Measurements from ENCODE around the gene HRH3.

HRH3 gene

DNA sequence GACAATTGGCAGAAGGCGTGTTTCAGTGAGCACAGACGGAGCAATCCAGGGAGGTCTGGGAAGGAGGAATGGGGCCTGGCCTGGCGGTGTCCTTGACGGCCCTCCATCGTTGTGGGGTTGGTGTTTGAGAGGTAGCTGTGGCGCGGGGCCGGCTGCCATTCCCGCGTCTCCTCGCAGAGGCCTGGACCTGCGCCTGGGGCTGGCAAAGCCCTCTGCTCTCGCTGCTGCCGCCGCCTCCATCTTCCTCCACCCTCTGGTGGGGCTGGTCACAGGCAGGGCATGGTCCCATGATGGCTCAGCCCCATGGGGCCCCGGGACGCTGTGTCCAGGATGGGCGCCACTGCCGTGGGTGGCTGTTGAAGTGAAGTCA lies 25.8 kb upstream of the HRH3 start:
- no peak for TF ChIP-seq Cebpa-rat (IDR thresholded peaks at IDR 0.05)
- Histone ChIP-seq H3K36me3 (peaks cover 30% of the 10 kb centered on the region; the same call in 1 of the 2 replicates), H3K4me1 (peaks cover 67% of the 10 kb centered on the region), H3K4me3 (no peak overlapping the region), H3K27ac (no peak overlapping the region), H4K20me1 (peaks cover 100% of the 10 kb centered on the region), H3K4me2 (peak overlapping the region; percentile 87), H3K27me3 (peaks cover 7% of the 10 kb centered on the region; the same call in 1 of the 2 replicates), H3K9ac (no peak overlapping the region), H3K9me3 (no peaks in the 10 kb centered on the region)

DNA sequence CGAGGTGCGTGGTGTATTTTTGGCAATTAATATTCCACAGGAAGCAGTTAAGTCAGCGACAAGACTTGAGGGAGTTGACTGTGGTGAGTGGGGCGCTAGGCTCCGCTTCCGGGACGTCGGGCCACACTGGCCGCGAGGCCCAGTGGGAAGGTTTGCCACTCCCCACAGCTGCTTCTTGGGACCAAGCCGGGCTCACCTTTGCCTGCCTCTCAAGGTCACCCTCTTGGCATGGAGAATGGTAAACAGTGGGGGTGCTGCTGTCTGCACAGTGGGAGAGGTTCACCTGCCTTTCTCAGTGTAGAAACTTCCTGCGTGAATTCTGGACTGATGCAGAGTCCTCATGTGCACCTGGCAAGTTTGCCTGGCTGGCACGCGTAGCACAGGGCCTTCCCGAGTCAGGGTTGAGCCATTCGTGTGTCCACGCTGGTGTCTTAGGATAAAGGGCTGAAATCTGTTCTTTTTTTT lies 24.6 kb upstream of the HRH3 start:
- Histone ChIP-seq H3K27me3 (peaks cover 7% of the 10 kb centered on the region; the same call in 1 of the 2 replicates), H3K4me2 (peak overlapping the region; percentile 78), H3K9ac (no peak overlapping the region), H3K4me1 (peaks cover 66% of the 10 kb centered on the region), H3K4me3 (no peak overlapping the region), H3K27ac (no peak overlapping the region), H4K20me1 (peaks cover 100% of the 10 kb centered on the region), H3K36me3 (peaks cover 33% of the 10 kb centered on the region; the same call in 1 of the 2 replicates), H3K9me3 (no peaks in the 10 kb centered on the region)
- no peak for TF ChIP-seq Cebpa-rat (IDR thresholded peaks at IDR 0.05)

DNA sequence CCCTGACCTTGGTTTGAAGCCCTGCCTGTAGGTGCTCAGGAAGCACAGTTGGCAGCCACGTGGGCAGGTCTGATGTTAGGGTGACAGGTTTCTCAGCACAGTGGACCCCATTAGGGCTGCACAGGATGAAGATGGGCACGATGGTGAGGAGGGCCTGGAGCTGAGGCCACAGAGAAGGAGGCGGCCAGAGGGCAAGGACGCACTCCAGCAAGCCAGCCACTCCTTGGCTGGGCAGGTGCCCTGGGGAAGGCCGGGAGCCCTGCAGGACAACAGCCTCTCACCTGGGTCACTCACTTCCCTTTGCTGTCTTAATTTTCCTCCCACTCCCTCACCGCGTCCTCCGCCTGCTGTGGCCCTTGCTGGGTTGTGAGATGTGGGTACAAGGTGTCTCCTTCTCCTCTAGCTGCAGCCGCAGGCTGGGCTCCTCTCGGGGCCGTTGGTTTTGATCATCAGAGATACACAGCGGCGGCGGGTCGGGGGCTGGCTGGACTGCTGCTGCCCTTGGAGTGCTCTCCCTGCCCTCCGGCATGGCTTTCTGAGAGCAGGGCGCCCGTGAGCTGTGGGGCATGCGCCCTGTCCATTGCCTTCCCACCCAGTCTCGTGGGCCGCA lies 23.9 kb upstream of the HRH3 start:
- H3K9ac ChIP-seq = no peak overlapping the region
- no peak for TF ChIP-seq Cebpa-rat (IDR thresholded peaks at IDR 0.05)
- H4K20me1 ChIP-seq = peaks cover 100% of the 10 kb centered on the region
- H3K27ac ChIP-seq = no peak overlapping the region
- peaks cover 33% of the 10 kb centered on the region; the same call in 1 of the 2 replicates for H3K36me3 ChIP-seq
- no peak overlapping the region for H3K4me3 ChIP-seq
- H3K27me3 ChIP-seq = peaks cover 7% of the 10 kb centered on the region; the same call in 1 of the 2 replicates
- peak overlapping the region; percentile 78 for H3K4me2 ChIP-seq
- H3K4me1 ChIP-seq = peaks cover 66% of the 10 kb centered on the region
- H3K9me3 ChIP-seq = no peaks in the 10 kb centered on the region

DNA sequence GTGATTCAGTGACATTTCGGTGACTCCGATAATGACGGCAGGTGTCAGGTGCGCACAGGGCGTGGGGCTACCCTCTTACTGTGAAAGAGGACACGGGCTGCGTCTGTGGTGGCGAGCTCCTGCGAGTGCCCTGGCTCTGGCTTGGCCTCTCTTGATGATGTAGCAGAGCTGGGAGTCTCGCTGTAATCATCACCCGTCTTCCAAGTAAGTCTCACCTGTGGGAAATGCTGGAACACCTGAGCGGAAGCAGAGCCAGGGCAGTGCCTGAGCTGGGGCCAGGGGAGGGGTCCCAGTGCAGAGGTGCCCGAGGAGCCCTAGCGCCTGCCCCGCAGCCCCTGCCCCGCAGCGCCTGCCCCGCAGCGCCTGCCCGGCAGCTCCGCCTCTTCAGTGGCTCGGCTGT lies 23.0 kb upstream of the HRH3 start:
- H3K27ac ChIP-seq = no peak overlapping the region
- no peak overlapping the region for H3K4me2 ChIP-seq
- no peaks in the 10 kb centered on the region for H3K9me3 ChIP-seq
- H3K36me3 ChIP-seq = peaks cover 33% of the 10 kb centered on the region; the same call in 1 of the 2 replicates
- no peak overlapping the region for H3K4me3 ChIP-seq
- H3K9ac ChIP-seq = no peak overlapping the region
- H4K20me1 ChIP-seq = peaks cover 93% of the 10 kb centered on the region
- H3K4me1 ChIP-seq = peaks cover 58% of the 10 kb centered on the region
- TF ChIP-seq Cebpa-rat (IDR thresholded peaks at IDR 0.05) = no peak
- peaks cover 7% of the 10 kb centered on the region; the same call in 1 of the 2 replicates for H3K27me3 ChIP-seq

DNA sequence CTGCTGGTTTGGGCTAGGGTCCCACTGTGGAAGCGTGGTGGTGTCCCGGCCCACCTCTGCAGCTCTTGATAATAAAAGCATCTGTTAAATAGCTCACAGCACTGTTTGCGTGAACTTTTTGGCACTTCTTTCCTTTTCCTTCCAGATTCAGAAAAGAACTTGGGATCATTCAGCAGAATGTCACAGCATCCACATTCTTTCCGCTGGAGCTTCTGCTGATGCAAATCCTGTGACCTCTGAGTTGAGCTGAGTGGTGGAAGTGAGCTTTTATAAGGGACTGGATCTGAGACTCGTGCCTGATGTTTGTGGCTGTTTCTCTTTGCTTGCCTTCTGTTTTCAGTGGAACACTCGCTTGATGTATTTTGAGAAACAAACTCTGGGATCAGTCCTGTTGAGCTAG lies 22.1 kb upstream of the HRH3 start:
- Histone ChIP-seq H3K4me2 (no peak overlapping the region), H3K27me3 (peaks cover 7% of the 10 kb centered on the region; the same call in 1 of the 2 replicates), H4K20me1 (peaks cover 83% of the 10 kb centered on the region), H3K4me3 (no peak overlapping the region), H3K4me1 (peaks cover 57% of the 10 kb centered on the region), H3K9me3 (no peaks in the 10 kb centered on the region), H3K27ac (no peak overlapping the region), H3K36me3 (peaks cover 33% of the 10 kb centered on the region; the same call in 1 of the 2 replicates), H3K9ac (no peak overlapping the region)
- TF ChIP-seq Cebpa-rat (IDR thresholded peaks at IDR 0.05) = no peak

DNA sequence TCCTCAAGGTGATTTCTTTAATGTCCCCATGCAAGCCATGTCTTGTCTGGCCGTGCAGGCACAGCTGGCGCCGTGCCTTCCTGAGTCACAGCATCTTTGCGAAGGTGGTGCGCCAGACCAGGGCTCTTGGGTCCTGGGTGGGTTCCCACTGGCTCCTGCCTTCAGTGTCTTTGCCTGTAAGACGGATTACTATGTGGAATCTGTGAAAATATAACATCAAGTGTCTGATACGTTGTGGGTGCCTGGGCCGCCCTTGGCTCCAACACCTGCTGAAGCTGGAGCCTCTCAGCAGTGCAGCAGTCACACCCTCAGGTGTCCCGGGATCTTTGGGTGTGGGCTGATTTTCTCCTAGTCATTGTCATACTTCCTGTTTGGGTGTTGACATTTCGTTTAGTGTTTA lies 21.4 kb upstream of the HRH3 start:
- Histone ChIP-seq H3K4me3 (no peak overlapping the region), H3K4me2 (no peak overlapping the region), H3K9ac (no peak overlapping the region), H3K36me3 (peaks cover 33% of the 10 kb centered on the region; the same call in 1 of the 2 replicates), H3K9me3 (no peaks in the 10 kb centered on the region), H4K20me1 (peaks cover 77% of the 10 kb centered on the region), H3K27me3 (peaks cover 7% of the 10 kb centered on the region; the same call in 1 of the 2 replicates), H3K27ac (no peak overlapping the region), H3K4me1 (peaks cover 55% of the 10 kb centered on the region)
- TF ChIP-seq Cebpa-rat (IDR thresholded peaks at IDR 0.05) = no peak

DNA sequence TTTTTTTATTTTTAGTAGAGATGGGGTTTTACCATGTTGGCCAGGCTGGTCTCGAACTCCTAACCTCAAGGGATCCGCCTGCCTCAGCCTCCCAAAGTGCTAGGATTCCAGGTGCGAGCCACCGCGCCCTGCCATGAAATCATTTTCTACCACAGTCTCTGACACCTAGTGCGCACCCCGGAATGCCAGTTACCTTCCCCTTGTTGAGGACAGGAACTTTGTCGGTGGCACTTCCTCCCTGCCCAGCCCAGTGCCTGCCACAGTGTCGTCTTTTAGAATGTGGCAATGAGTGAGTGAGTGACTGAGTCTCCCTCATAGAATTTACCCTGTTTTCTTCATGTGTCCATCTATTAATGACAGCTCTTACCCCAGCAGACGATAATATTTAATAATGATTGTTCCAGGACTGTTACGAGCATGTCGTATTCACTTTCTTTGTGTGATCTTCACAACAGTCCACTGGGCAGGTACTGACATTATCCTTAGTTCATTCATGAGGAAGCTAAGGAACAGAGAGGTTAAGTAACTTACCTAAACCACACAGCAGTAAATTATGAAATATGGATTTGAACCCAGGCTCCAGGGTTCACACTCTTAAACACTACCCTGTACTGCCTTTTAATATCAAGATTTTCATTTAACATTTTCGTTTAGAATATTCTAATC lies 20.1 kb upstream of the HRH3 start:
- TF ChIP-seq Cebpa-rat (IDR thresholded peaks at IDR 0.05) = no peak
- Histone ChIP-seq H3K9me3 (no peaks in the 10 kb centered on the region), H3K36me3 (peaks cover 28% of the 10 kb centered on the region; the same call in 1 of the 2 replicates), H3K27me3 (no peaks in the 10 kb centered on the region), H3K27ac (no peak overlapping the region), H3K4me2 (peak overlapping the region; percentile 90; the same call in 1 of the 2 replicates), H3K9ac (peak overlapping the region; percentile 75; the same call in 1 of the 2 replicates), H3K4me3 (no peak overlapping the region), H3K4me1 (peaks cover 58% of the 10 kb centered on the region), H4K20me1 (peaks cover 63% of the 10 kb centered on the region)

DNA sequence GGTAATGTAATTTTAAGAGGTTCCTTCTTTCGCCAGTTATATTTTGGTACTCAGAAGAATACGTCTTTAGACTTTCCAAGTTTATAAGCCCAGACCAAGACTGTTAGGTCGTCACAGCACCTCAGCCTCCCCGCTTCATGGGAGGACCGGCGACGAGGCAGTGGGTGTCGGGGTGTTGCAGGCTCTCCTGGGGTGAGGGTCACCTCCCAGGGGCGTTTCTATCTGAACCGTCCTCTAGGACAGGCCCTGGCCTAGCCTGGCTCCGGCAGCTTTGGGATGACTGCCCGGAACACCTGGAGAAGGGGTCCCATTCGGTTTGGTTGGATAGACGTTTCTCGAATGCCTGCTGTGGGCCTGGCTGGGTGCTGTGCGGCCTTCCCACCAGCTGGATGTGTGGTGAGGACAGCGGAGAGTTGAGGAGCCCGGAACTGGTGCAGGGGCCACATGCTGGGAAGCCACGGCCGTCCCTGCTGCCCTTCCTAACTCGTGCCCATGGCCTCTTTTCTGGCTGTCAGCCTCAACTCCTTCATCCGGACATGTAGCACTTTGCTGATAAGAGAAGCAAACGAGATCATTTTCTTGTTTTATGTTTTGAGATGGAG lies 19.3 kb upstream of the HRH3 start:
- TF ChIP-seq Cebpa-rat (IDR thresholded peaks at IDR 0.05) = no peak
- Histone ChIP-seq H3K27me3 (no peaks in the 10 kb centered on the region), H3K4me1 (peaks cover 58% of the 10 kb centered on the region), H3K4me3 (peak overlapping the region; percentile 71), H3K36me3 (peaks cover 28% of the 10 kb centered on the region; the same call in 1 of the 2 replicates), H3K4me2 (peak overlapping the region; percentile 90), H3K9ac (peak overlapping the region; percentile 75), H3K9me3 (no peaks in the 10 kb centered on the region), H4K20me1 (peaks cover 55% of the 10 kb centered on the region), H3K27ac (no peak overlapping the region)

DNA sequence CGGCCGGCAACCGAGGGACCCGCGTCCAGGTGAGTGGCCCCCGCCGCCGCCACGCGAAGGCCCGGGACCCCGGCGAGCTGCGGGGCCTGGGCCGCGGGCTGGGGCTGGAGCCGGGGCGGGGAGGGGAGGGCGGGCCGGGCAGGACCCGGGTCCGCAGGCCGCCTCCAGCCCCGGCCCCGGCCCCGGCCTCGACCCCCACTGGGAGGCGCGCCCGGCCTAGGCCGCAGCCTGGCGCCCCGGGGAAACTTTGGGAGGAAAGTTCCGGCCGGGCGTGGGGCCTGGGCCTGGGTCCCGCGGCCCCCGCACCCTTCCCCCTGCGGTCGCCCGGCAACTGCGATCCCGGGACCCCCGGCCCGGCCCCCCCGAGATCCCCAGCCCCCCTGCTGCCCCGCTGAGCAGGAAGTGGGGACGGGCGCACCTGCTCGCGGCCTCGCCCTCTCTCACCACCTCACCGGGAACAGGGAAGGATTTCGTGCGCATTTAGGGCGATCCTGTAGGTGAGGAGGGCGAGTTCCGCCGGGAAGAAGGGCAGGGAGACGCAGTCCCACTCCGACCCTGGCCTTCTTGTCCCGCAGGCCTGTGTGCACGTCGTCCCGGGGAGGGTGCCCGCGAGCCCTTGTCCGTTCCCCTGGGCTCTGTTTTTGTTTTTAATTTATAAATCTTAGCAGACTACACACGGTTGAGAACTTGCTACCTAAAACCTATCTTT lies 18.6 kb upstream of the HRH3 start:
- H3K9me3 ChIP-seq = no peaks in the 10 kb centered on the region

More for the DNA sequence above, 18.6 kb upstream of the HRH3 start:
- TF ChIP-seq Cebpa-rat (IDR thresholded peaks at IDR 0.05) = no peak
- Histone ChIP-seq H4K20me1 (peaks cover 49% of the 10 kb centered on the region), H3K4me2 (peak overlapping the region; percentile 90), H3K4me1 (peaks cover 55% of the 10 kb centered on the region), H3K4me3 (peak overlapping the region; percentile 71), H3K27ac (peak overlapping the region; percentile 59; the same call in 1 of the 2 replicates), H3K36me3 (peaks cover 28% of the 10 kb centered on the region; the same call in 1 of the 2 replicates), H3K9ac (peak overlapping the region; percentile 75), H3K27me3 (no peaks in the 10 kb centered on the region)
